Muscle layer of duodenum (tissue), 2 donors: ENCODE data around the gene KCNAB2.

Experiments
- H3K27ac ChIP-seq: one replicate; pipeline ENCODE4 v1.7.0; 2013; ENCODE audit warnings: mild to moderate bottlenecking, low read length
- H3K27me3 ChIP-seq: one replicate; pipeline ENCODE4 v1.7.0; 2013; ENCODE audit warnings: low read depth, mild to moderate bottlenecking, control low read depth, low read length
- H3K36me3 ChIP-seq, 2 donors: one replicate each; pipeline ENCODE4 v1.7.0; 2013; ENCODE audit warnings: low read length in 2 of 2, control low read depth in 1 of 2, mild to moderate bottlenecking in 1 of 2; ENCODE audit not compliant: insufficient read depth in 2 of 2, control insufficient read depth in 1 of 2
- H3K4me1 ChIP-seq, 2 donors: one replicate each; pipeline ENCODE4 v1.7.0; 2013; ENCODE audit warnings: low read length in 2 of 2, mild to moderate bottlenecking in 2 of 2, control low read depth in 1 of 2, moderate library complexity in 1 of 2; ENCODE audit not compliant: insufficient read depth in 2 of 2, control insufficient read depth in 1 of 2
- H3K4me3 ChIP-seq, 2 donors: one replicate each; pipeline ENCODE4 v1.7.0; 2013; ENCODE audit warnings: low read length in 2 of 2, low read depth in 1 of 2, mild to moderate bottlenecking in 1 of 2
- H3K9me3 ChIP-seq, 2 donors: one replicate each; pipeline ENCODE4 v1.7.0; 2013; ENCODE audit warnings: low read length in 2 of 2, control low read depth in 1 of 2, mild to moderate bottlenecking in 1 of 2; ENCODE audit not compliant: control insufficient read depth in 1 of 2
- donor health status: healthy.

KCNAB2 gene

DNA sequence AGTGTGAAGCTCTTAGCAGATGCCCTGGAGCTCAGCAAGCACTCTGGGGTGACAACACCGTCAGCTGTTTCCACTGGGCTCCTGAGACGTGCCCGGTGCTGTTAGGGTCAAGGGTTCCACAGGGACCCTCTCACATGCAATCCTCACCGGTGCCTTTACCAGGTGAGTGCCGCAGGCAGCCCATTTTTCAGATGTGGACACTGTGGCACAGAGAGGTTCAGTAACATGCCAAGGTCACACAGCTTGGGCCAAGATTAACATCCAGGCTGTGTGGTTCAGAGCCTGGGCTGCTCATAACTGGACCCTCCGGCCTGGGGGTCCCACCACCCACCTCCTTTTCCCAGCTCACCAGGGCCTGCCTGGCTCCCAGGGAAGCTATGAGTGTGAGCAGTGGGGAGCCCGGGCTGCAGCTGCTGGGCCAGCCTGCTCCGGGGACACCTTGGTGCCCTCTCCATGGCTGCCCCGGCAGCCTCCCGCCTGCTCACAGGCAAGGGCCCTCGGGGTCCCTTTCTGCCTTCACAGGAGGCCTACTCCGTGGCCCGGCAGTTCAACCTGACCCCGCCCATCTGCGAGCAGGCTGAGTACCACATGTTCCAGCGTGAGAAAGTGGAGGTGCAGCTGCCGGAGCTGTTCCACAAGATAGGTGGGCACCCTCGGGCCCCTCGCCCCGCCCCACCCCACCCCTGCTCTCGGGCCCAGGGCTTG lies 49.3 kb downstream of the KCNAB2 start:
- Histone ChIP-seq H3K4me3 (no peak overlapping the region), H3K27me3 (no peaks in the 10 kb centered on the region), H3K36me3 (peaks cover 0 to 8% of the 10 kb centered on the region in 2 donors), H3K9me3 (no peaks in the 10 kb centered on the region), H3K27ac (no peak overlapping the region), H3K4me1 (no peaks in the 10 kb centered on the region)

DNA sequence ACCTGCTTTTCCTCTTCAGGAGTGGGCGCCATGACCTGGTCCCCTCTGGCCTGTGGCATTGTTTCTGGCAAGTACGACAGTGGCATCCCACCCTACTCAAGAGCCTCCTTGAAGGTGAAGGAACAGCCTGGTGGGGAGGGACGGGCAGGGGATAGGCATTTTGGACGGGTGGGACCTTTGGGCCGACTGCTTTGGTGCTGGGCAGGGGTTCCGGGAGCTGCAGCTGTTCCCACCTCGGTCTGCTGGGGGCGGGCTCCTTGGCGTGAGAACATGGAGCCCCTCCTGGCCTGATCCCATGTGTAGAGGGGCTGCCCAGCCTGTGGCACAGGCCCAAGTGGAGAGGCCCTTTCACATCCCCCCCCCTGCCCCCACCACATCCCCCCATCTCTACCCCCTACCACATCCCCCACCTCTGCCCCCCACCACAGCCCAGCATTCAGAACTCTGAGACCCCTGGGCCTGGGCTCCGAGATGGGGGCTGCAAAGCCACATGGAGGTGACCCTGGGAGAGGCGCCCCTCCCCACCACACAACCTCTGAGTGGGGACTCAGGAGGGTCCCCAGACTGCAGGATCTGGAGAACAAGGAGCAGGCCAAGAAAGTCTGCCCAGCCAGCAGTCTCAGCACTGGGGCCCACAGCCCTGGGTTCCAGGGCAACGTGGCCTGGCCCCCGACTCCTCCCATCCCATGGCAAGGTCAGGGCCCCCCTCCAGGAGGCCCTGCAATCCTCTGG lies 50.0 kb downstream of the KCNAB2 start:
- no peak overlapping the region for H3K27ac ChIP-seq
- no peaks in the 10 kb centered on the region for H3K27me3 ChIP-seq
- no peaks in the 10 kb centered on the region for H3K9me3 ChIP-seq
- peaks cover 0 to 8% of the 10 kb centered on the region in 2 donors for H3K36me3 ChIP-seq
- H3K4me1 ChIP-seq: no peaks in the 10 kb centered on the region
- H3K4me3 ChIP-seq: no peak overlapping the region

- no peak overlapping the region for H3K4me3 ChIP-seq
- H3K27me3 ChIP-seq: no peaks in the 10 kb centered on the region
- peaks cover 0 to 8% of the 10 kb centered on the region in 2 donors for H3K36me3 ChIP-seq
- H3K9me3 ChIP-seq: no peaks in the 10 kb centered on the region
- peaks cover 0 to 4% of the 10 kb centered on the region in 2 donors for H3K4me1 ChIP-seq
- H3K27ac ChIP-seq: no peak overlapping the region
Measured at GRCh38 chr1:6096243-6097116, 50.8 kb downstream of the KCNAB2 start.

- Histone ChIP-seq H3K9me3 (no peaks in the 10 kb centered on the region), H3K36me3 (peaks cover 0 to 8% of the 10 kb centered on the region in 2 donors), H3K4me1 (peaks cover 0 to 9% of the 10 kb centered on the region in 2 donors)
Measured at GRCh38 chr1:6097117-6097595, 51.5 kb downstream of the KCNAB2 start.

DNA sequence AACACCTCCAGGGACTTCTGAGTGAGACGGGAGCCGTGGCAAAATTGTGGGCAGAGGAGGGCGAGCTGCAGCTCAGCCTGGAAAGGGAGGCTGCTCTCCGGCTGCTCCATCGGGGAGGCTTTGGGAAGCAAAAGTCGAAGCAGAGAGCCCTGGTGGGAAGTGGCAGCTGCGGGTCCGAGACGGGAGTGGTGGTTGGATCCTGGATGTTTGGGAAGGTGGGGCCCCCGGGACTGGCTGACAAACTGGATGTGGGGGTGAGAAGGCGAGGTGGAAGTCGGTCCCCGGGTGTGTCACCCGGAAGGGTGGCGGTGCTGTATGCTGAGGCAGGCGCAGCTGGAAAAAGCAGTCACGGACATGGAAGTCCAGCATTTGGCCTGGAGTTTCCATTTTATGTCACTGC lies 52.1 kb downstream of the KCNAB2 start:
- H3K4me1 ChIP-seq: peaks cover 0 to 9% of the 10 kb centered on the region in 2 donors
- peaks cover 0 to 8% of the 10 kb centered on the region in 2 donors for H3K36me3 ChIP-seq
- no peak overlapping the region for H3K27ac ChIP-seq

More at GRCh38 chr1:6097117-6097595, 51.5 kb downstream of the KCNAB2 start:
- no peak overlapping the region for H3K4me3 ChIP-seq
- H3K27me3 ChIP-seq: no peaks in the 10 kb centered on the region
- no peak overlapping the region for H3K27ac ChIP-seq

GRCh38 chr1:6098303-6099215 lies 52.9 kb downstream of the KCNAB2 start:
- no peak overlapping the region for H3K4me3 ChIP-seq
- H3K4me1 ChIP-seq: peaks cover 0 to 9% of the 10 kb centered on the region in 2 donors

More for the DNA sequence above, 52.1 kb downstream of the KCNAB2 start:
- H3K9me3 ChIP-seq: no peaks in the 10 kb centered on the region
- no peaks in the 10 kb centered on the region for H3K27me3 ChIP-seq
- H3K4me3 ChIP-seq: no peak overlapping the region

DNA sequence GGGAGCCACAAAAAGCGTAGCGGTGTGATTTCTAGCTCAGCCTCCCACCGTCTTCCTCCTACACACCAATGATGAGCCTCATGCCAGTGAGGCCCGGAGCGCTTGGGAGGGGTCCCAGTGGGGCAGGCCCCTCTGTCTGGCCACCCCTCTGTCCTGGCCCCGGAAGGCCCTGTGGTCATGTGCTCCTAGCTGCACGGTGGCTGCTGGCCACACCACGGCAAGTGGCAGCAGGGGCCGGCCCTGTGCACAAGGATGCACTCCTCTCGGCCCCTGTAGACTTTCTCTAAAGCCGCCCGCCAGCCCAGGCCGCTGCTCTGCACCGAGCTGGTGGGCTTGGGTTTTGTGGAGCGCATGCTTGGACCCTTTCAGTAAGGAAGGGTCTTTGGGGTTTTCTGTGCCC lies 53.6 kb downstream of the KCNAB2 start:
- Histone ChIP-seq H3K27me3 (no peaks in the 10 kb centered on the region), H3K4me1 (peaks cover 0 to 9% of the 10 kb centered on the region in 2 donors), H3K27ac (no peak overlapping the region), H3K36me3 (peaks cover 0 to 8% of the 10 kb centered on the region in 2 donors), H3K9me3 (no peaks in the 10 kb centered on the region), H3K4me3 (no peak overlapping the region)

More at GRCh38 chr1:6098303-6099215, 52.9 kb downstream of the KCNAB2 start:
- no peaks in the 10 kb centered on the region for H3K9me3 ChIP-seq
- H3K27ac ChIP-seq: no peak overlapping the region
- no peaks in the 10 kb centered on the region for H3K27me3 ChIP-seq
- H3K36me3 ChIP-seq: peaks cover 0 to 8% of the 10 kb centered on the region in 2 donors

DNA sequence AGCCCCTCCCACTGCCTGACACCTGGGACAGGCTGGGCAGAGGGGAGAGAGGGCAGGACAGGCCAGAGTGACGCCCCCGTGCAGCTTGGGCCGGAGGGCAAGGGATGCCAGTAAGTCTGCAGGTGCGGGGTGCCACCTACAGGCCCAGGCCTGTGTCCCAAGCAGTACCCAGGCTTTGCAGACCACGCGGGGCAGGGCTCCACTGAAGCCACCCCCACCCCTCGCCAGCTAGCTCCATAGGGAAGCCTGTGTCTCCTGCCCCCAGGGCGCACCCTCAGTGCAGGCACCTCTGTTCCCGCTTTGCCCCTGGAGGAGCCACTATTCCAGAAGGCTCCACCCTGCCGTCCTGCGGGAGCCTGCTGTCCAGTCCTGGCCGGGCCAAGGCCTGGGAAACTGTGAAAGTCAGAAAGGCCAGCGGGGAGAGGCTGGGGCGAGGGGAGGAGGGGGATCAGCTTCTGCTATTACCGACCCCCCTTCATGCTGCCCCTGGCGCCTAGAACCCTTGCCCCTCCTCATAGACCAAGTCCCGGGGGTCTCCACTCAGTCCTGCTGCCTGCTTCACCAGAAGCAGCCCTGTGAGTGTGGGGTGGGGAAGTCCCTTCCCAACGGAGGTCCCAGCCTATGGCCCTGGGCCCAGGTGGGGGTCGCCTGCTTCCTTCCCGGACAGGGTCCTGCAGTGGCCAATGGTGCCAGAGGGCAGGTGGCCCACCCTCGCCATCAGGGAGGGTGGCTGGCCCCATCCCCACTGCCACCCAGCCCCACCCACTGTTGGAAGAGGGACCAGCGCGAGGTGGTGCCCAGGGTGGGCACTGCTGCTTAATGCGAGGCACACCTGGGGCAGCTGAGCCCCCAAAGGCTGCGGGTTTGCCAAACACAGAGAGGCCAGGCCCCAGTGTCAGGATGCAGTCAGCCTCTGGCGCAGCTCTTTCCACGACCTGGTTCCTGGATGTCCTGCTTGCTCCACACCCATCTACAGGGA lies 54.4 kb downstream of the KCNAB2 start:
- no peak overlapping the region for H3K4me3 ChIP-seq
- no peak overlapping the region for H3K27ac ChIP-seq
- H3K36me3 ChIP-seq: peaks cover 0 to 8% of the 10 kb centered on the region in 2 donors
- H3K27me3 ChIP-seq: no peaks in the 10 kb centered on the region
- H3K9me3 ChIP-seq: no peaks in the 10 kb centered on the region
- H3K4me1 ChIP-seq: peaks cover 0 to 9% of the 10 kb centered on the region in 2 donors

DNA sequence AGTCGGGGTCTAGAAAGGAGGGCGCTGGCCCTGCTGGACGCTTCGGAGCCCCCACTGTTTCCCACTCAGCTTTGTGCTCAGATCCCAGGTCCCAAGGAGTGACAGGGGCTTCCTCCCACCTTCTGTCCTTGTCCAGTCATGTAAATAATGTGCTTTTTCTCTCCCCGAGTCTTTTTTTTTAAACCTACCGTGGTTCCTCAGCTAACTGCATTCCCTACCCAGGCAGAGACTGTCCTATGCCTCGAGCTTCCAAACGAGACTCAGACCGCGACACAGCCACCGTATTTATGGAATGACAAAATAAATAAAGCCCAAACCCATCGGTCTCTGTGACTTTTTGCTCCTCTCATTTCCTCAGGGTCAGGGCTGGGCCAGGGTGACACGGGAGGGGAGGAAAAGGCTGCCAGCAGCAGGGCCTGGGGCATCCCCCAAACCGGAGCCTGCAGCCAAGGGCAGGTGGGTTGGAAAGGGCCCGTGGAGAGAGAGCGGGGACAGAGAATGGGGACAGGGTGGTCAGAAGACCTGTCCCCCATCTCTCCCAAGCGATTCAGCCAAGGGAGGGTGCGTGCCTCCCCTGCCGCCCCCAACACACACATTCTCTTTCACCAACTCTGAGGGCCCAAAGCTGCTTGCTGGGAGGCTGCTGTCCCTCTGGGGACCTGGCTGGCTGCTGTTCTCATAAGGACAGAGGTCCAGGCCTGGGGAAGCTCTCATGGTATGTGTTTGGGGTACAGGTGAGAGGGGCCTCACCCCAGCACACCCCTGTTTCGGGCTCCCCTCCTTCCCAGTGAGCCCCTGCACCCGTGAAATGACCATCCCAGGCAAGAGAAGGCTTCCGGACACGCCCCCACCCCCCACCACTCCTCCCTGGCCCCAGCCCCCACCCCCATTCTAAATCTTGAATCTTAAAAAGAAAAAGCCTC lies 55.4 kb downstream of the KCNAB2 start:
- Histone ChIP-seq H3K4me1 (peaks cover 0 to 9% of the 10 kb centered on the region in 2 donors), H3K27ac (no peak overlapping the region), H3K36me3 (peaks cover 0 to 8% of the 10 kb centered on the region in 2 donors), H3K4me3 (no peak overlapping the region), H3K9me3 (no peaks in the 10 kb centered on the region), H3K27me3 (no peaks in the 10 kb centered on the region)
